MM.1S (cell line): ENCODE results near the gene TEK.

Experiments
- CTCF ChIP-seq: fragments of 300-600 bp; sonication (generic); IDR thresholded peaks from 2 replicates; pipeline ENCODE4 v1.5.1; 2016; ENCODE audit warnings: antibody characterized with exemption, low read length, mixed read lengths
- EZH2 ChIP-seq: fragments of 300-600 bp; sonication (generic); optimal IDR thresholded peaks from 2 replicates; pipeline ENCODE3; 2017; ENCODE audit warnings: low read depth, mild to moderate bottlenecking, antibody characterized with exemption, low read length, mixed read lengths
- EZH2phosphoT487 ChIP-seq: fragments of 300-600 bp; sonication (generic); IDR thresholded peaks from 2 replicates; pipeline ENCODE4 v1.6.1; 2018; ENCODE audit warnings: antibody characterized with exemption, low read length

GRCh38 chr9:27157736-27158135 is 48.7 kb downstream of the TEK start:
- TF ChIP-seq CTCF (no peak), EZH2phosphoT487 (no peak), EZH2 (no peak)
